ENCODE measurements around the gene RENBP.

Gene RENBP

GRCh38 chrX:153920546-153920945, 23.9 kb downstream of the RENBP start:
- no peak overlapping the region for H3K9ac ChIP-seq (ENCODE audit: insufficient read length)
- H3K9me3 ChIP-seq (ENCODE audit: low read depth, low read length) = no peaks in the 10 kb centered on the region
- H3K4me3 ChIP-seq = no peak overlapping the region
- no peak overlapping the region for H3K27ac ChIP-seq
- no peak for DNase-seq (ENCODE audit: low read depth, low spot score)
- TF ChIP-seq POLR2AphosphoS5 (IDR thresholded peaks at IDR 0.05; ENCODE audit: borderline replicate concordance, low read depth, low read length) = no peak
- no peak for TF ChIP-seq FOXP2 (optimal IDR thresholded peaks at IDR 0.05; ENCODE audit: control extremely low read depth, extremely low read length, insufficient read depth)
- no peak for TF ChIP-seq EZH2 (IDR thresholded peaks at IDR 0.05)
- no peaks in the 10 kb centered on the region for H3K36me3 ChIP-seq (ENCODE audit: insufficient read depth, low read length)

GRCh38 chrX:153919281-153919680, 25.2 kb downstream of the RENBP start:
- Histone ChIP-seq H3K9me3 (ENCODE audit: low read depth, low read length) (no peaks in the 10 kb centered on the region), H3K36me3 (ENCODE audit: insufficient read depth, low read length) (no peaks in the 10 kb centered on the region), H3K9ac (ENCODE audit: insufficient read length) (no peak overlapping the region), H3K27ac (no peak overlapping the region), H3K4me3 (no peak overlapping the region)
- no peak for DNase-seq (ENCODE audit: low read depth, low spot score)
- TF ChIP-seq POLR2AphosphoS5 (IDR thresholded peaks at IDR 0.05; ENCODE audit: borderline replicate concordance, low read depth, low read length) = no peak
- TF ChIP-seq EZH2 (IDR thresholded peaks at IDR 0.05) = no peak
- TF ChIP-seq FOXP2 (optimal IDR thresholded peaks at IDR 0.05; ENCODE audit: control extremely low read depth, extremely low read length, insufficient read depth) = no peak

- H3K9ac ChIP-seq (ENCODE audit: insufficient read length) = no peak overlapping the region
- no peaks in the 10 kb centered on the region for H3K36me3 ChIP-seq (ENCODE audit: insufficient read depth, low read length)
- TF ChIP-seq FOXP2 (optimal IDR thresholded peaks at IDR 0.05; ENCODE audit: control extremely low read depth, extremely low read length, insufficient read depth) = no peak
- TF ChIP-seq EZH2 (IDR thresholded peaks at IDR 0.05) = no peak
- no peak for TF ChIP-seq POLR2AphosphoS5 (IDR thresholded peaks at IDR 0.05; ENCODE audit: borderline replicate concordance, low read depth, low read length)
- H3K4me3 ChIP-seq = no peak overlapping the region
- no peak for DNase-seq (ENCODE audit: low read depth, low spot score)
- no peaks in the 10 kb centered on the region for H3K9me3 ChIP-seq (ENCODE audit: low read depth, low read length)
- no peak overlapping the region for H3K27ac ChIP-seq
Measured at GRCh38 chrX:153917869-153918268, 26.6 kb downstream of the RENBP start.

- Histone ChIP-seq H3K27ac (no peak overlapping the region), H3K9ac (ENCODE audit: insufficient read length) (no peak overlapping the region), H3K9me3 (ENCODE audit: low read depth, low read length) (no peaks in the 10 kb centered on the region), H3K36me3 (ENCODE audit: insufficient read depth, low read length) (no peaks in the 10 kb centered on the region), H3K4me3 (no peak overlapping the region)
- DNase-seq (ENCODE audit: low read depth, low spot score) = no peak
- TF ChIP-seq FOXP2 (optimal IDR thresholded peaks at IDR 0.05; ENCODE audit: control extremely low read depth, extremely low read length, insufficient read depth) (no peak), EZH2 (IDR thresholded peaks at IDR 0.05) (no peak), POLR2AphosphoS5 (IDR thresholded peaks at IDR 0.05; ENCODE audit: borderline replicate concordance, low read depth, low read length) (no peak)
Measured at GRCh38 chrX:153913701-153914100, 30.7 kb downstream of the RENBP start.

GRCh38 chrX:153913211-153913610, 31.2 kb downstream of the RENBP start:
- no peak for DNase-seq (ENCODE audit: low read depth, low spot score)
- H3K36me3 ChIP-seq (ENCODE audit: insufficient read depth, low read length) = no peaks in the 10 kb centered on the region
- no peak overlapping the region for H3K27ac ChIP-seq
- H3K9me3 ChIP-seq (ENCODE audit: low read depth, low read length) = no peaks in the 10 kb centered on the region
- H3K4me3 ChIP-seq = no peak overlapping the region
- TF ChIP-seq EZH2 (IDR thresholded peaks at IDR 0.05) (no peak), FOXP2 (optimal IDR thresholded peaks at IDR 0.05; ENCODE audit: control extremely low read depth, extremely low read length, insufficient read depth) (no peak), POLR2AphosphoS5 (IDR thresholded peaks at IDR 0.05; ENCODE audit: borderline replicate concordance, low read depth, low read length) (no peak)
- H3K9ac ChIP-seq (ENCODE audit: insufficient read length) = no peak overlapping the region

GRCh38 chrX:153911798-153912197, 32.6 kb downstream of the RENBP start:
- TF ChIP-seq FOXP2 (optimal IDR thresholded peaks at IDR 0.05; ENCODE audit: control extremely low read depth, extremely low read length, insufficient read depth) (no peak), POLR2AphosphoS5 (IDR thresholded peaks at IDR 0.05; ENCODE audit: borderline replicate concordance, low read depth, low read length) (no peak), EZH2 (IDR thresholded peaks at IDR 0.05) (no peak)
- H3K4me3 ChIP-seq = no peak overlapping the region
- H3K27ac ChIP-seq = no peak overlapping the region
- no peaks in the 10 kb centered on the region for H3K36me3 ChIP-seq (ENCODE audit: insufficient read depth, low read length)
- no peak overlapping the region for H3K9ac ChIP-seq (ENCODE audit: insufficient read length)
- H3K9me3 ChIP-seq (ENCODE audit: low read depth, low read length) = no peaks in the 10 kb centered on the region
- no peak for DNase-seq (ENCODE audit: low read depth, low spot score)

GRCh38 chrX:153910446-153910845, 34.0 kb downstream of the RENBP start:
- no peak for DNase-seq (ENCODE audit: low read depth, low spot score)
- H3K9ac ChIP-seq (ENCODE audit: insufficient read length) = no peak overlapping the region
- H3K36me3 ChIP-seq (ENCODE audit: insufficient read depth, low read length) = no peaks in the 10 kb centered on the region
- no peak overlapping the region for H3K27ac ChIP-seq
- H3K9me3 ChIP-seq (ENCODE audit: low read depth, low read length) = no peaks in the 10 kb centered on the region
- TF ChIP-seq POLR2AphosphoS5 (IDR thresholded peaks at IDR 0.05; ENCODE audit: borderline replicate concordance, low read depth, low read length) = no peak
- TF ChIP-seq FOXP2 (optimal IDR thresholded peaks at IDR 0.05; ENCODE audit: control extremely low read depth, extremely low read length, insufficient read depth) = no peak
- no peak for TF ChIP-seq EZH2 (IDR thresholded peaks at IDR 0.05)
- no peak overlapping the region for H3K4me3 ChIP-seq

GRCh38 chrX:153909980-153910360, 34.5 kb downstream of the RENBP start:
- H3K4me3 ChIP-seq = no peak overlapping the region
- TF ChIP-seq FOXP2 (optimal IDR thresholded peaks at IDR 0.05; ENCODE audit: control extremely low read depth, extremely low read length, insufficient read depth) (no peak), EZH2 (IDR thresholded peaks at IDR 0.05) (no peak), POLR2AphosphoS5 (IDR thresholded peaks at IDR 0.05; ENCODE audit: borderline replicate concordance, low read depth, low read length) (no peak)
- no peaks in the 10 kb centered on the region for H3K36me3 ChIP-seq (ENCODE audit: insufficient read depth, low read length)
- no peak for DNase-seq (ENCODE audit: low read depth, low spot score)
- no peaks in the 10 kb centered on the region for H3K9me3 ChIP-seq (ENCODE audit: low read depth, low read length)
- no peak overlapping the region for H3K27ac ChIP-seq
- no peak overlapping the region for H3K9ac ChIP-seq (ENCODE audit: insufficient read length)
